GM18861 (cell line): ENCODE measurements around the gene LNPEP.

Experiments used
- ATAC-seq: cut with Tn5 transposase; IDR thresholded peaks from one replicate; pipeline ENCODE4 v1.9.1; 2021; ENCODE audit not compliant: unreplicated experiment

Gene LNPEP

DNA sequence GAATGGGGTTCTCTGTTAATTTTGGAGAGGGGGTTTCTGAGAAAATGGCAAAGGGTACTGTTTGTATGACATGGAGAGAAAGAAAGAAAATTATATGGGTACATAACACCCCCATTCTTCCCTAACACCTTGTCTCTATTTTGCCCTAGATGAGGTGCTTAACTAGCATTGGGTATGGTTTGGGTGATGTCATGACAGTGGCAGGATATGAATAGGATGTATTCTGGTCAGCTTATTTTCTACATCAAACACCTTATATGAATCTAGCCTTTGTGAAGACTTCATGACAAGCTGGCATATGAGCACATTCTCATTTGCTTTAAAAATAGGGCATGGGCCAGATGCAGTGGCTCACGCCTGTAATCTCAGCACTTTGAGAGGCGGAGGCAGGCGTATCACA is 58.6 kb downstream of the LNPEP start:
- no peak for ATAC-seq

DNA sequence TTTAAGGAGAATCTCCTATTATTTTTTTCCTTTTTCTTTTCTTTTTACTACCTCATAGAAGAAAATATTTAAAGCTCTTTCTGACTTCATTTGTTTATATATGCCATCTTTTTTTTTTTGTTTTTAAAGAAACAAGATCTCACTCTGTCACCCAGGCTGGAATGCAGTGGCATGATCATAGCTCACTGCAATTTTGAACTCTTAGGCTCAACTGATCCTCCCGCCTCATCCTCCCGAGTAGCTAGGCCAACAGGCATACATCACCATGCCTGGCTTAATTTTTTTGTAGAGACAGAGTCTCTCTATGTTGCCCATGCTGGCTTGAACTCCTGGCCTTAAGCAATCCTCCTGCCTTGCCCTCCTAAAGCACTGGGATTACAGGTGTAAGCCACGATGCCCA is 59.5 kb downstream of the LNPEP start:
- no peak for ATAC-seq

- ATAC-seq, result peak; percentile 83
Observed at GRCh38 chr5:96997265-96997859, 61.5 kb downstream of the LNPEP start.

DNA sequence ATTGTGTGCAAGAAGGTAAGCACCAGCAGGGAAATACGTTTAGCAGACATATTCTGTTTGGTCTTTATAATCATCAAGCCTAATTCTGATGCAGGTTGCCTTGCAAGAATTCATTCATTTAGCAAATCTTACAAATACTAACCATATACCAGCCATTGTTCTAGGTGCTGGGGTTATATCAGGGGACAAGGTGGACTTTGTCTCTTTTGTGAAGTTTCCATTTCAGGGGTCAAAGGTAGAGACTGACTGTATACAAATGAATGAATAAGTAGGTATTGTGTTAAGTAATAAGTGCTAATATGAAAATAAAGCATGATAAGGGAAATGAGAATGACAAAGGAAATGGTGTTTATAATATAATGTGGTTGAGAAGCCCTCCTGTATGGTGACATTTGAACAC is 64.0 kb downstream of the LNPEP start:
- ATAC-seq, result no peak

GRCh38 chr5:97000391-97000790 is 64.5 kb downstream of the LNPEP start:
- ATAC-seq, result no peak

- no peak for ATAC-seq
Observed at GRCh38 chr5:97002983-97003382, 67.1 kb downstream of the LNPEP start.

DNA sequence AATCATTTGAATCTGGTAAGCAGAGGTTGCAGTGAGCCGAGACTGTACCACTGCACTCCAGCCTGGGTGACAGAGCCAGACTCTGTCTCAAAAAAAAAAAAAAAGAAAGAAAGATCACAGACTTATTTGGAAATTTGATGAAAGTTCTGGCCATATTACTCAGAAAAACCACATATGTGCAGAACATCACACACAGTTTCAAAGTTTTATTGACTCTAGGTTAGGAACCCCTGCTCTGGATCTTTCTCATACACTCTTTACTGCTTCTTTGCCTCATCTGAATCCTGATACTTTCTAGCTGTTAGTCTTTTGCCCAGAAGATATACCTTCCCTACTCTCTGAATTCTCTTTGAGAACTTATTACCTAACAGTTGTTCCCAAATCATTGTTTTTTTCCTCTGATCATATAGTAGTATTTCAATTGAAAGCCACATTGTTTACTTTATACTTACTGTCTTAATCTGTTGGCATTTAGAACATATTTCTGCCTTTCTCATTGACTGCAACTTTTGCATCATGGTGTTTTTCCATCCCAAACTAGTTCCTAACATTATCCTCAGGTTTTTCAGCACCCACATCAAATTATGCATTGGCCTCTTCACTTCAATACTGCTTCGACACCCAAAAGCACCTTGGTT is 68.7 kb downstream of the LNPEP start:
- ATAC-seq, result no peak

DNA sequence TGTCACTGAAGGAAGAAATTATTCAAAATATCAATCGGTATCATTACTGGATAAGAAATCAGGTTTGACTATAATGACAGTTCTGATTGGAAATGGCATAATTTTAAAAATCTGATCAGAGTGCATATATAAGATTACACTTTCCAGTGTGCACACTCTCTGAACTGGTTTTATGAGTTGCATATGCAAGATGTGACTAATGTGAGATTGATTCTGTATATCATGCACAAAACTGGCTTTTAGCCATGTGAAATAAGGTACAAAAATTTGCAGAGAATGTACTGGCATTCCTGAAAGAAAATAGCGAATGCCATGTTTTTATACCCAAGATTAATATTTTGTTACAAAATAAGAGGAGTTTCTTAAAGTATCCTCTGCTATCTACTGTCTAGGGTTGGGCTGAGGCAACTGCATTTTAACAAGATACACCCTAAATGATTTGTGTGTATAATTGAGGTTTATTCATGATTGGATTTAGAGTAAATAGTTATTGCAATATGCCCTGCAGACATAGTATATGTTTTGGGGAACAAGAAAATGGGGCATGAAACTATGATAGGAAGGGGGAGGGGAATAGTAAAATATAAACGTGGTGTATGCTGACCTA is 70.7 kb downstream of the LNPEP start:
- no peak for ATAC-seq

DNA sequence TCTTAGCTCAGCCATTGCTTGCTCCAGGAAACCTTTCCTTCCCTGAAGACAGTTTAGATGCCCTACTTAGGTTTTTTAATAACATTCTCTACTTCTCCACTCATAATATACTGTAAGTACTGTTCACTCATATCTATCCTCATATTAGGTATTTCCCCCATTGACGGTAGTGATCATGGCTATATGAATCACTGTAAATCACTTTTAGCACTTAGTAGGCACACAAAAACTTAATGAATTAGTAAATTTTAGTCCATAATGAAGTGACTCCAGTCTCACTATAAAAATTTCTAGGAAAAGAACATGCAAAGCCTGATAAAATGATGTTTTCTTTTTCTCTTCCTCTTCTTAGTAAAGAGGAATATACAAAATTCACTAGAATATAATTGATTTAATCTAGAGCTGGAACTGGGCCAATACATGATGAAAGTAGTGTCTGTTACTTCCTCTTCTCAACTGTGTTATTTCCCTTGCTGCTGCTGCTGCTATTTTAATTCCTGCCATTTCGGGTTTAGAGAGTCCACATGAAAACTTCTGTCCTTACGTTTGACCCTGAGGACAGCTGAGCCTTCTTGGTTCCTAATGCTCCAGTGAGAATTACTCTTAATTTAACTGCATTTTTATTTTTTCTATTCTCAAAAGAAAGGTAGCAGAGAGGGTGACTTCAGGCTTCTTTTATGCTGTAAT is 73.5 kb downstream of the LNPEP start:
- ATAC-seq, result peak; percentile 70

DNA sequence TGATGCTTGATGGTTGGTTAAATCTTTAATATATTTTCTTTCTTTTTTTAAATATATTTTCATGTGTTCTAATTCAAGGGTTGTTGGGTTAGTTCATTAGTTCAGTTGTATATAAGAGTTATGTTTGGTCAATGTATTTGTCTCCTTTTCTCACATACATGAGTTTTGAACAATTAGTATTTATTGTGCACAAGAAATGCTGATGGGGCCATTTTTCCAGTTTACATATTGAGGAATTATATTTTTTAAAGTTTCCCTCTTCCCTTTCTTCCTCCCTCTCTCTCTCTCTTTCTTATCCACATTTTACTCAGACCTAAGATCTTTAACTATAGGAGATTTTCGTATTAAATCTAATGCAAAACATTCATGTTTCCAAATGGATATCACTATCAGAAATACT is 74.0 kb downstream of the LNPEP start:
- no peak for ATAC-seq

GRCh38 chr5:97010606-97011005 is 74.7 kb downstream of the LNPEP start:
- ATAC-seq, result no peak

DNA sequence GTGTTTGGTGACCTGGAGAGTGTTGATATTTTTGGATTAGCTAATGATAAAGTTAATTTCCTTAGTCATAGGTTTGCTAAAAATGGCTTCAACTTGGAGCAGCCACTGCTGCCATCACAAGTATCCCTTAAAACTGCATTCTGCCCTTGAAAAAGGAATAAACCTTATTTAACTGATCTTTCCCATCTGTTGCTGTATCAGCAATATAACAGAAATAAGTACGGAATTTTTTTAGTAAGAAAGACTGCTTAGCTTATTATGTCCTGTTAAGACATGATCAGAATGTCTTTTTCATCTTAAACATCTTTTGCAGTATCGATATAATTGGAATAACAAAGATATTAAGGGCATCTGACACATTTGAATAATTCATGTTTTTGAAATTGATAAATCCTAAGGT is 75.7 kb downstream of the LNPEP start:
- ATAC-seq, result no peak

DNA sequence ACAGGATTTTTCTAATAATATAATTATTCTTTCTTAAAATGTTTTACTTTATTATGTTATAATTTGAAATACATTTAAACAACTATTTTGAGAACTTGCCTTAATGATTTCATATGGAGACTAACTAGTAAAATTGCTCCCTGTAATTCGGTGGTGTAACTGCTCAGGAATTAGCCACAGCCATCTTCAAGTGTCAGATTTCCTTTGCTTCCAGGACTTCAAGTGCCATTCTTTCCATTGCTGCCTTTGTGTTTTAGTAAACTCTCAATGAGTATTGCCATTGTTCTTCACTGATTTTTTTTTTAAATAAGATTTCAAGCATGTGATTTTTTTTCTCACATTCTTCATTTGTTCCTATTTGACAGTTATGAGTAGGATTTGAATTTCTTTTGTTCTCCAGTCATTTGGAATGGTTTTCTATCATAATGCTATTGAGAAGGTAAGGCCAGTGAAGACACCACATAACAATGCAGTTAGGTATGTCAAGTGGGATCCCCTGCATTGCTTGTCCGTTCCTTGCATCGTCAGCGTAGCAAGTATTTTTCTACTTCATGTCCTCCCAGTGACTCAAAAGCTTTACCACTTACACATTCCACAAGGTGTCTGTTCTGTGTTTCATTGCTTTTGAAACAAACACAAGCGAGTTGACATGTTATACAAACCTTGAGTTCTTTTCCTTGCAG is 83.7 kb downstream of the LNPEP start:
- no peak for ATAC-seq

- ATAC-seq, result no peak
Observed at GRCh38 chr5:97021416-97021815, 85.5 kb downstream of the LNPEP start.

DNA sequence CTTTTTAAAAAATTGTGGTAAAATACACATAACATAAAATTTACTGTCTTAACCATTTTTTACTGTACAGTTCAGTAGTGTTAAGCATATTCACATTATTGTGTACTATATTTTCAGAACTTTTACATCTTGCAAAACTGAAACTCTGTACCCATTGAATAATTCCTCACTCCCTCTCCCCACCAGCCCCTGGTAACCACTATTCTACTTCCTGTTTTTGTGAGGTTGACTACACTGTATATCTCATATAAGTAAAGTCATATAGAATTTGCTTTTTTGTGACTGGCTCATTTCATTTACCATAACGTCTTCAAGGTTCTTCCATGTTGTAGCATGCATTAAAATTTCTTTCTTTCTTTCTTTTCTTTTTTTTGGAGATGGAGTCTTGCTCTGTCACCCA is 87.0 kb downstream of the LNPEP start:
- no peak for ATAC-seq

DNA sequence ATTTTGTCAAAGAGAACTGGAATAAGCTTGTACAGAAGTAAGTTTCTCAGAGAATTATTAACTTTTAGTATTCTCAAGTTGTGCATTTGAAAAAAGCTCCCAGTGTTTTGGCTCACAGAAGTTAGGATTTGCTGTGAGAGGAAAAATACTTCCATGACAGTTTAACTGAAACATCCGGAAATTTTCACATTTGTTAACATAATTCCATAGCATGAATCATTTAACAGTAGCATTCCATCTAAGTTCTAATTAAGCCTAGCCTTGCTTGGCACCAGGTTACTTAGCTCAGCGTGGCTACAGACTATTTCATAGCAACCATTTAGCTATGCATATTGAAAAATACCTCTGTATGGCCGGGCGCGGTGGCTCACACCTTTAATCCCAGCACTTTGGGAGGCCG is 90.8 kb downstream of the LNPEP start:
- ATAC-seq, result no peak

- no peak for ATAC-seq
Observed at GRCh38 chr5:97037819-97038218, 101.9 kb downstream of the LNPEP start.

DNA sequence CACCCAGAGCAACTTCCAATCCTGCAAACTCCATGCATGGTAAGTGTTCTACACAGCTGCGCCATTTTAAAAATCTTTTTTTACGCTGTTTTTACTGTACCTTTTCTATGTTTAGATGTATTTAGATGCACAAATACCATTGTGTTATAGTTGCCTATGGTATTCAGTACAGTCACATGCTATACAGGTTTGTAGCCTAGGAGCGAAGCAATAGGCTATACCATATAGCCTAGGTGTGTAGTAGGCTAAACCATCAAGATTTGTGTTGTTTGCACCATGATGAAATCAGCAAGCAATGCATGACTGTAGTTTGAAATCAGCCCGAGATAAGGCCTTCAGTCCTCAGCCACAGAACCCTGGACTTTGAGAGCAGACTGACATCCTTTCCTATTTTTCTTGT is 105.4 kb downstream of the LNPEP start:
- no peak for ATAC-seq

DNA sequence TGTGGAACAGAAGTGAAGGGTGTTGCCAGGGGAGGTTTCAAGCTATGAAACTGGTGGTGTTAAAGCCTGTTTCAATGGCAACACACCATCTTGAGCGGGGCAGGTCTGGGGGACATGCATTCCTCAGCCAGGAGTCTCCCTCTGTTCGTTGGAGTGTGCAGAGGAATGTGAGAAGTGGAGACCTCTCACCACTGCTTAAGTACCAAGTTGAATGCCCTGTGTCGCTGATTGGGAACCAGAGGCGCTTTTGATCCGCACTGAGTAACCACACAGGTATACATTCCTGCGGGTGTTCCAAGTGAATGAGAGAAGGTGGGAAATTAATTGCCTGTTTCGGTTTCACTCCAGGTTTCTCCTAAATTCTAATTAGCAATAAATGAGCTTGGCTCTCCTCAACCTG is 107.1 kb downstream of the LNPEP start:
- ATAC-seq, result no peak

DNA sequence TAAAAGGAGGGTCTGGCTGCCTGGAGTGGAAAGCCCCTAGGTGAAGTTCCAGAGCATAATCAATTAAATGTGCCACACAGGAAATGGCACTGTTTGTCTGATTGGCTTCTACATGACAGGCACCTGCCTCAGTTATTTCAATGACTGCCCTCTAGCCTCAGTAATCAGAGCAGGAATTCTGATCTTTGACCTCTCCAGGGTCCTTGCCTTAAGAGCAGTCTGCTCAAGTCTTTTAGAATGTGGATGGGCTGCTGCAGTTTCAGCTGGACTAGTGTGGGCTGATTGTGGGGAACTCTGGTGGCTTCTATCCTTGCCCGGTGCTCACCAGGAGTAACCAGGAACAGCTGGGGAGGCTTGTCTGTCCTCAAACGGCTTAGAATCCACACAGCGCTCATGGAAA is 107.6 kb downstream of the LNPEP start:
- ATAC-seq, result no peak

- ATAC-seq, result no peak
Observed at GRCh38 chr5:97044052-97044451, 108.2 kb downstream of the LNPEP start.
